Mesodermal cell (in vitro differentiated cells): ENCODE data around the gene COL17A1.

Experiments
- H3K27ac ChIP-seq: 2 replicates; pipeline ENCODE4 v1.7.0; 2013; ENCODE audit warnings: mild to moderate bottlenecking, low read depth, low read length, moderate library complexity; ENCODE audit not compliant: severe bottlenecking
- H3K36me3 ChIP-seq: 2 replicates; pipeline ENCODE4 v1.7.1; 2013; ENCODE audit warnings: mild to moderate bottlenecking, low read length, moderate library complexity; ENCODE audit not compliant: control insufficient read depth, insufficient read depth
- H3K4me1 ChIP-seq: one replicate; pipeline ENCODE4 v1.7.1; 2013; ENCODE audit warnings: mild to moderate bottlenecking, low read length; ENCODE audit not compliant: insufficient read depth, control insufficient read depth, poor library complexity, severe bottlenecking
- H3K4me3 ChIP-seq: 2 replicates; pipeline ENCODE4 v1.7.0; 2013; ENCODE audit warnings: low read length, control low read depth, mild to moderate bottlenecking; ENCODE audit not compliant: insufficient read depth, poor library complexity, severe bottlenecking; ENCODE audit errors: extremely low read depth
- H3K9me3 ChIP-seq: 2 replicates; pipeline ENCODE4 v1.7.1; 2013; ENCODE audit warnings: mild to moderate bottlenecking, low read length, moderate library complexity; ENCODE audit not compliant: control insufficient read depth
- WGBS, 2 experiments: methylation state at CpG; one replicate each; pipeline ENCODE4 v1.1.5; 2013; ENCODE audit warnings: missing lambda C conversion rate in 2 of 2; ENCODE audit not compliant: insufficient coverage in 2 of 2; 5-methylcytosine and 5-hydroxymethylcytosine counted together

Gene COL17A1

DNA sequence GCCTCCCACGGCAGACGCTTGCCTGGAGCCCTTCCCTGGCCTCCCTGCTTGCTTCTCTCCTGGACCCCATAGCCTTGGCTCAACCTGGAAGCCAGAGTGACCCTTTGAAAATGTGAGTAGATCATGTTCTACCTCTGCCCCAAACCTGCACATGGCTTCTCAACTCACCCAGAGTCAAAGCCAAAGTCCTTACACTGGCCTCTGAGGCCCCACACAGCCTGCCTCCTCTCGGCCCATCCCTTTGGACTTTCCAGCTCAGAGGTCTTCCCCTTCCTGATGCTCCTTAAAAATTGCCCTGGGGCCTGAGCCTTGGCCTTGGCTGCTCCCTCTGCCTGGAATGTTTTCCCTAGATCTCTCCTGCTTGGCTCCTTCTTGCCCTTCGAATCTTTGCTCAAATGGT, 32.5 kb downstream of the COL17A1 start:
- H3K36me3 ChIP-seq = no peaks in the 10 kb centered on the region
- no peak overlapping the region for H3K4me3 ChIP-seq
- WGBS, 2 experiments = 94% methylated on average over 4 of the region's 4 CpGs
- peaks cover 23% of the 10 kb centered on the region for H3K4me1 ChIP-seq
- no peak overlapping the region for H3K27ac ChIP-seq
- H3K9me3 ChIP-seq = no peaks in the 10 kb centered on the region

DNA sequence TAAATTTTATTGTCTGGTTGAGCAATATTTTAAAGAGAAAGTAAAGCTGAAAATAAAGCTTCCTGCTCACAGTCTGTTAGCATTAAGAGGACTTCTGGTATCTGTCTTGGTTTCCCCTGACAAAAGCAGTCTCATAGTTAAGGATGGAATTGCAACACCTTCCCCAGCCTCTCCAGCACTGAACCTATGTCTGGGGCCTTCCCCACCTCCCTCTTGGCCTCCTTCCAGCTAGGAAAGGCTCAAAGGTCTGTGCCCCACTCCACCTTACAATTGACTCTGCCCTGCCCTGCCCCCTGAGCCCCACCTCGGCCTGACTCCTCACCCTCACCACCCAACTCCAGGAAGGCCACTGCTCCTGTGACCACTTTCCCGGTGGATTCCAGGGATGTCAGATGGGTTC, 33.2 kb downstream of the COL17A1 start:
- H3K27ac ChIP-seq = no peak overlapping the region
- no peak overlapping the region for H3K4me3 ChIP-seq
- no peaks in the 10 kb centered on the region for H3K36me3 ChIP-seq
- no peaks in the 10 kb centered on the region for H3K9me3 ChIP-seq
- 84 to 100% methylated on average over 2 of the region's 2 CpGs for WGBS, 2 experiments
- peaks cover 23% of the 10 kb centered on the region for H3K4me1 ChIP-seq

DNA sequence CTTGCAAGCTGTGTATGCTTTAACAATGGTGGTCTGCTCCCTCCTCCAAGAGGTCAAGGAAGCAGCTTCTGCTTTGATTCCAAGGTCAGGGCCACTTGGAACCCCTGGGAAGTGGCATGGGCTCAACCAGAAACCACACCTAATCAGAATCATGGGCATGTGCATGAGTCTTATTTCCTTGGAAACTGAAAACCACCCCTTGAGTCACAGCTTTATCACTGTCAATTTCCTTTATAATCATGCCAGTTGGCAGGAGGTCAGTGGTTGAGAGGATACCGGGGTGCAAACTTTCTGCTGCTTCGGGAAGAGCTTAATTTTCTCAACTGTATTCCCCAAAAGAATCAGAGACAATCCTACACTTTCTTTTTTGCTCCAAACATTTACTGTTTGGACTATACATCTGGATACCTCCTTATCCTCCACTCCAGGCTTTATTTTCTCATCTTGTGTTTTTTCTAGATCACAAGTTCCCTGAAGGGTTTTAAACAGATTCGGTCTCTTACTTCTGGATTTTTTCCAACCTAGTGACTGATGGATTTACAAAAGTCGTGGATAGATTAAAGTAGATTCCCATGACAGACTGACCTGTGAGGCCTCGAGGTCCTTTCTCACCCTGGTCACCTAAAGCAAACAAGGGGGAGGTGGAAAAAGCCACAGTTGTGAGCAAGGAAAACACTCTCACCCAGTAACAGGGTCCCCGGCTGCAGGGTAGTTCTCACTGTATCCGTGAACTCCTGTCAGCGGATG, 36.0 kb downstream of the COL17A1 start:
- Histone ChIP-seq H3K36me3 (no peaks in the 10 kb centered on the region), H3K4me1 (peaks cover 10% of the 10 kb centered on the region), H3K9me3 (no peaks in the 10 kb centered on the region), H3K4me3 (no peak overlapping the region), H3K27ac (no peak overlapping the region)
- WGBS, 2 experiments = 86 to 88% methylated on average over 5 to 7 of the region's 8 CpGs

DNA sequence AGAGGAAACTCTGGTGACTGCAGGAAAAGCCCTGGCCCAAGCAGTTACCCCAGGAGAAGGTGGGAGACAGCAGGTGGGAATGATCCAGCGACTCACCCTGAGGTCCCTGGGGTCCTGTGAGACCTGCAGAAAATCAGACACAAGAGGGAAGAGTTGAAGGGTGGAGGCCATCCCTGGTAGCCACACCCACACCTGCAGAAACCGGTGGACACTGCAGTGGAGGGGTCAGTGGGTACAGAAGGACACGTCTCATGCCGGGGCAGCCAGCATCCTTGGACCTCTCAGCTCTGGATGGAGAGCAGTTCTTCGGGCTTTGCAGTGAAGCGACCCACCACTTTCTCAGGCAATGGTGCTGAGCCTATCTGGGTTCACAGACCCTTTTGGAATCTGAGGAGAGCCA, 39.0 kb downstream of the COL17A1 start:
- WGBS, 2 experiments = 87 to 94% methylated on average over 5 to 6 of the region's 6 CpGs
- no peaks in the 10 kb centered on the region for H3K9me3 ChIP-seq
- H3K36me3 ChIP-seq = no peaks in the 10 kb centered on the region
- no peaks in the 10 kb centered on the region for H3K4me1 ChIP-seq
- H3K27ac ChIP-seq = no peak overlapping the region
- H3K4me3 ChIP-seq = no peak overlapping the region

DNA sequence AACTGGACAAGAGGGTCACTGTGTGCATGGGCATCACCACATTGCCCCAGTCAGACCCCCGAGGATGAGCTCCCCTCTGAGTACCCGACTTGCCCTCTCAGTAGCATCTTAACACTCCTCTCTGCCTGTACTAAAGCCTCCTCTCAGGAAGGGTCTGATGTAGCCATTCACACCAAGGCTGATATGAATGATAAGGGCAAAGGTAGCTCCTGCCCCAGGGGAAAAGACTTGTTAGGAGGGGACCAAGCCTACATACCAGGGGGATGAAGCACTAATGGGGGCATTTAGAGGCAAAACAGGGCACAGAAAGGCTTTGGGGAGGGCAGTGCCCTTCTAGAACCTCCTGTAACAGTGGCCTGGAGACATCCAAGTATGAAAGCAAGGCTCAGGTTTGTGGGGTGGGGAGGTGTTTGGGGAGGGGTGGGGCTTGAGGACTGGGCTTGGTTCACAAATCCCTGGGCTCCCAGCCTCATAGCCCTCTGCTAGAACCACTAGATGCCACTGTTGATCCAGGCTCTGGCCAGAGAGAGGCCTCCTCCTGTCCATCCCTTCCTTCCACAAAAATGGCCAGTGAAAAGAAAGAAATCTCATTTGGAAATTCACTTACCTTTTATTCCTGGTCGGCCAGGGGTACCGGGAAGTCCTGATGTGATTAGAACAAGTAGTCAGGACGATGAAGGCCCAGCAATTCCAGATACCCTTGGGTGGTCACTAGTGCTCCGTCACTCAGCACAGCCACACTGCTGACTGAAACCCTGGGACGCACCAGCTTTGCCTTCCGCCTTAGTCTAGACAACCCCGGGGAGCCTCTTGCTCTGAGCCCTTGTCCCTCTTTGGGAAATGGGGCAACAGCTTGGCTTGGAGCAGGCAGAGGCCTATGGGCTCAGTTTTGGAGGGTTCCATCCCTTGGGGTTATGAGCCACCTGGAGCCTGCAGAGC, 40.3 kb downstream of the COL17A1 start:
- no peak overlapping the region for H3K4me3 ChIP-seq
- no peaks in the 10 kb centered on the region for H3K36me3 ChIP-seq
- H3K27ac ChIP-seq = no peak overlapping the region
- WGBS, 2 experiments = 60 to 80% methylated on average over 8 of the region's 9 CpGs
- H3K9me3 ChIP-seq = no peaks in the 10 kb centered on the region
- no peaks in the 10 kb centered on the region for H3K4me1 ChIP-seq

DNA sequence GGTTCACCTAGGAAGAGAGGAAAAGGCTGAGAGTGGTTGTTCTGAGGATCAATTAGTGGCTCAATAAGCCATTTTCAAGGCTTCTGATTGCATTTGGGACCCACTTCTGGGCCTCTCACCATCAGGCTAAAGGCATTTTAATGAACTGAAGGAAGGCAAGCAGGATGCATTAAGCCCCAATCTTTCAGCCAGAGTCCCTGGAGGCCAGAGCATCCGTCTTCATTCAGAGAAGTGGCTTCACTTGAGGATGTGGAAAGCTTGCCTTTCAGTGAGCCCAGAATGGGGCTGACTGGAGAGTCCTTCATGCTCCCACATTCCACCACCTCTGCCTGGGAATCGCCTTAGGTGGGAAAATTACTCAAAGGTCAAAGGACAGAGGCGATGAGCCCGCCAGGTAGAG, 41.8 kb downstream of the COL17A1 start:
- H3K9me3 ChIP-seq = no peaks in the 10 kb centered on the region
- WGBS, 2 experiments = 91 to 100% methylated on average over 3 to 4 of the region's 4 CpGs
- H3K36me3 ChIP-seq = no peaks in the 10 kb centered on the region
- H3K4me3 ChIP-seq = no peak overlapping the region
- H3K4me1 ChIP-seq = no peaks in the 10 kb centered on the region
- no peak overlapping the region for H3K27ac ChIP-seq

DNA sequence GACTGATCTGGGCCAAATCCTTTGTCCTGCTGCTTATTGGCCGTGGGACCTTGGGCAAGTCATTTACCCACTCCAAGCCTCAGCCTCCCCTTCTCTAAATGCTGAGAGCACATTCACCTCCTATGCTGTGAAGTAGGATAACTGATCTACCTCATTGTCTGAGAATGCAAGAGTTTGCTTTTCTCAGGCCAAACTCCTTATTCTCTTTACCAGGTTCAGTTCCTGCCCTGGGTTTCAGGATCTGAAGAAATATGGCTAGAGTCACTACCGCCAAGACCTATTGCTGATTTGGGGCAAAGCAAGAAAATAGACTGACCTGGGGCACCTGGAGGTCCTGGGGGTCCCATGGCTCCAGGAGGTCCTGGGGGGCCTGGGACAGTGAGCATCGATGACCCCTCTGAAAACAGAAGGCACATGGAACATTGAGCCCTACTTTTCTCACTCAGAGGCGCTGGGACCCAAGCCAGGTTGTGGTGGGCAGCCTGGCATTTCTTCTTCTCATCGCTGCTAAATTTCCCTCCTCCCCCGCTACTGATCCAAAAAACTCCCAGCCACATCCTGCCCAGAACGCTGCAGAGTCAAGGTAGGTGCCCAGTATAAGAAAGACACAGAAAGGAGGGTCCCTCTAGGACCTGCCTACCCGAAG, 42.4 kb downstream of the COL17A1 start:
- Histone ChIP-seq H3K4me1 (no peaks in the 10 kb centered on the region), H3K27ac (no peak overlapping the region), H3K9me3 (no peaks in the 10 kb centered on the region), H3K4me3 (no peak overlapping the region), H3K36me3 (no peaks in the 10 kb centered on the region)
- 80 to 94% methylated on average over 4 to 5 of the region's 8 CpGs for WGBS, 2 experiments

DNA sequence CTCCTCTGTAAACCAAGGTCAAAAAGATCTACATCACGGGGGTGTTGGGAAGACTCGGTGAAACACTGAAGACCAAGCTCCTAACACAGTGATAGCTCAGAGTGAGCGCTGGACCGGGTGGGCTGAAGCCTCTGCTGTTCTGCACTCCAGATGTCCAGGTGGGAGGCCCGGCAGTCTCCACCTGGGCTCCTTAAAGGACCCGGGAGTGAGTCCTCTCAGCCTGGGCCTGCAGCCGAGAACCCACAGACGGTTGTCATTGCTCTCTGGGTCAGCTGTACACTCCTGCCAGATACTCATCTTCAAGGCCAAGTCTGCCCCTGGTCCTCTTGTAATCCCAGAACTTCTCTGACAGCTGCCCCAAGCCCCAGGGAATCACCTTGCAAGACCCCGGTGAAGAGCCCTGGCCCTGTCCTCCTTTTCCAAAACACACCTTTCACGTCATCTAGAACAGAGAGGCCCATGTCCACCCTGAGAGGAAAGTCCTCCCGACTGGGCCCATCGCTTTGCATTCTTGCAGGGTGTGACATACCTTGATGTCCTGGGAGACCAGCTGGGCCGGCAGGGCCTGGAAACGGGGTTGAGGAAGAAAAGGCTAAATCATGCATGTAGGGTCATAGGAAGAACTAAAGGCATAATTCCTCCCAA, 43.7 kb downstream of the COL17A1 start:
- Histone ChIP-seq H3K4me3 (no peak overlapping the region), H3K9me3 (no peaks in the 10 kb centered on the region), H3K36me3 (no peaks in the 10 kb centered on the region), H3K27ac (no peak overlapping the region), H3K4me1 (no peaks in the 10 kb centered on the region)
- WGBS, 2 experiments = 92 to 93% methylated on average over 14 of the region's 14 CpGs

DNA sequence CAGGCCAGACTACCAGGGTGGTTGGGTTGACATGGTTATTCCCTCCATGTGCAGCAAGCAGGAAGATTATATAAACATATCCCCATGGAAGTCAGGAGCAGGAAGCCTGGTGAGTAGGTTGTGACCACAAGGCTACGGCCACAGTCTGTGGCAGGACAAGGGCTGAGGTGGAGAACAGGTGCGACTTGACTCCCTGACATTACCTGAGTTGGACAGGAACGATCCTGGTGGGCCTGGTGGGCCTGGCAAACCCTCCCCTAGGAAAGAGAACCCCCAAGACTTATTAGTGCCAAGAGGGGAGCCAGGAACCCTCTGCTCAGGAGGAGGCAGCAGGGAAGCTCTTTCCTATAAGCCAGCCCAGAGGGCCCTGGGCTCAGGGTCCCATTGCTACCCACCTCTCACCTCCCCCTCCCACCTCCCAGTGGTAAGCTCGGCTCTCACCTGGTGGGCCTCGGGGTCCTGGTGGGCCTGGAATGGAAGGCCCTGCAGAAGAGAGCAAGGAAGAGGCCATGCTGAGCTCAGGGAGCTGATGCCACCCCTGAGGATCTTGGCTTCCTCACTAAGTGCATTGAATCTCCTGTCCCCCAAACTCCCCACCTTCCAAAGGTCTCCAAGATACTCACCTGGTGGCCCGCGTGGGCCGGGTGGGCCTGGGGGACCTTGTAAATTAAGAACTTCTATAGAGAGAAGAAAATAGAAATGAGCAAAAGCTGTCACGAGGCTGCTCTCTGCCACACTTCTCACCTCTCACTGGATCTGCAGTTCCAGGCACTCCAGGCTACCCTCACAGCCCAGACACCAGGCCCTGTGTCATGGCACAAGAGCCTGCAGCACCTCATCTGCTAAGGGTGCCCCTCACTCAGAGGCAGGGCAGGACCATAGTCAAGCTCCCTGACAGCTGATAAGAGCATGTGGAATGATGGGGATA, 44.6 kb downstream of the COL17A1 start:
- Histone ChIP-seq H3K4me3 (no peak overlapping the region), H3K4me1 (no peaks in the 10 kb centered on the region), H3K36me3 (no peaks in the 10 kb centered on the region), H3K9me3 (no peaks in the 10 kb centered on the region), H3K27ac (no peak overlapping the region)
- 92 to 97% methylated on average over 3 to 5 of the region's 9 CpGs for WGBS, 2 experiments
